UCSD-AML1 (cell line): Measurements from ENCODE around the gene PTCRA.
A peak's percentile ranks its signal among the peaks of the same experiment; 100 is the strongest.
"Not testable (repeated sequence)": the region's sequence is repeated elsewhere in the genome, so short reads cannot be mapped to it uniquely, and the experiment has no call there.

ENCODE experiments used
- DNase-seq: peaks from one replicate; lab custom pipeline; 2025; ENCODE audit not compliant: unreplicated experiment; lab: John Stamatoyannopoulos, UW

Gene PTCRA

GRCh38 chr6:42915732-42916131, at the start of gene PTCRA:
PTCRA (plus strand) TSS chr6:42916053; CDS start chr6:42916070, 17 bp downstream.
- no peak for DNase-seq

- DNase-seq, result no peak
Observed at GRCh38 chr6:42870145-42870936, 45.5 kb upstream of the PTCRA start.

- DNase-seq, result no peak
Observed at GRCh38 chr6:42871711-42872110, 44.1 kb upstream of the PTCRA start.

GRCh38 chr6:42873313-42873712, 42.5 kb upstream of the PTCRA start:
- no peak for DNase-seq

- no peak for DNase-seq
Observed at GRCh38 chr6:42877695-42878094, 38.2 kb upstream of the PTCRA start.

GRCh38 chr6:42879372-42880239, 36.2 kb upstream of the PTCRA start, which contains the start of gene RPL7L1:
RPL7L1 (plus strand) TSS chr6:42879616; CDS start chr6:42879911, 295 bp downstream.
- DNase-seq, result peak; percentile 92

GRCh38 chr6:42880240-42880817, 35.5 kb upstream of the PTCRA start:
- DNase-seq, result not testable (repeated sequence)

GRCh38 chr6:42880871-42881270, 35.0 kb upstream of the PTCRA start:
- not testable (repeated sequence) for DNase-seq

GRCh38 chr6:42885702-42886101, 30.2 kb upstream of the PTCRA start:
- DNase-seq, result no peak

- DNase-seq, result not testable (repeated sequence)
Observed at GRCh38 chr6:42888201-42888600, 27.7 kb upstream of the PTCRA start.

- no peak for DNase-seq
Observed at GRCh38 chr6:42889815-42890214, 26.0 kb upstream of the PTCRA start.

GRCh38 chr6:42890311-42891198, 25.3 kb upstream of the PTCRA start:
- DNase-seq, result peak; percentile 88

- no peak for DNase-seq
Observed at GRCh38 chr6:42891199-42891722, 24.6 kb upstream of the PTCRA start.

- DNase-seq, result peak; percentile 34
Observed at GRCh38 chr6:42894041-42894828, 21.6 kb upstream of the PTCRA start.

GRCh38 chr6:42896178-42896719, 19.6 kb upstream of the PTCRA start:
- no peak for DNase-seq

- peak; percentile 29 for DNase-seq
Observed at GRCh38 chr6:42898891-42899361, 16.9 kb upstream of the PTCRA start.

- no peak for DNase-seq
Observed at GRCh38 chr6:42899871-42900270, 16.0 kb upstream of the PTCRA start.

- peak; percentile 57 for DNase-seq
Observed at GRCh38 chr6:42901538-42901957, 14.3 kb upstream of the PTCRA start.
